Measurements from ENCODE around the gene UPP1. TPM values are rescaled to one million over a fixed set of nuclear protein-coding genes. Genes with fewer than 3 reads are reported as not detected.

Gene UPP1
- total and polyA plus RNA-seq, 3 experiments from 2014 or later, result 92.3 to 106 (median 93.1) TPM

- H3K4me1 Mint-ChIP-seq, result peaks cover 78 to 87% (median 79%) of the 10 kb centered on the region in 3 donors
- POLR2A ChIA-PET, result interaction anchor here (1.6 kb wide), 1 partner anchor 8 kb away, joined by 6 read pairs; the partner anchor contains the start of gene UPP1
- no peaks in the 10 kb centered on the region for H3K27me3 Mint-ChIP-seq
- H3K9me3 ChIP-seq (ENCODE audit: low read length), result no peaks in the 10 kb centered on the region
- peak overlapping the region; percentile 10 for H3K4me3 ChIP-seq (ENCODE audit: low read length)
- CTCF ChIA-PET, result interaction anchor here (0.9 to 1.2 kb wide), 2 partner anchors 13 to 106 kb away, joined by 4 to 7 read pairs; no protein-coding TSS in a partner anchor
- H3K4me1 ChIP-seq (ENCODE audit: insufficient read depth, low read length), result peaks cover 62% of the 10 kb centered on the region
- H3K4me3 Mint-ChIP-seq, result peak overlapping the region; percentile 57 to 89 (median 74)
- H3K27ac Mint-ChIP-seq, result peak overlapping the region; percentile 76 to 97 (median 90)
- peaks cover 14 to 86% (median 31%) of the 10 kb centered on the region in 3 donors for H3K36me3 Mint-ChIP-seq
- DNase-seq, result peak in 1 of 5 donors; percentile 47
- peak overlapping the region; percentile 12 for H3K27ac ChIP-seq (ENCODE audit: low read depth, low read length)
- H3K9me3 Mint-ChIP-seq, result no peaks in the 10 kb centered on the region
- H3K27me3 ChIP-seq (ENCODE audit: insufficient read depth, low read length, poor library complexity, severe bottlenecking), result no peaks in the 10 kb centered on the region
- H3K36me3 ChIP-seq (ENCODE audit: insufficient read depth, low read length), result peaks cover 41% of the 10 kb centered on the region
These were observed 8.6 kb downstream of the UPP1 start for GRCh38 chr7:48097521-48098231.

GRCh38 chr7:48098846-48099245 is 9.8 kb downstream of the UPP1 start:
- no peaks in the 10 kb centered on the region for H3K27me3 Mint-ChIP-seq
- ChIA-PET POLR2A (interaction anchor here (1.6 kb wide), 1 partner anchor 9 kb away, joined by 6 read pairs; the partner anchor contains the start of gene UPP1), CTCF (interaction anchor here (0.8 to 0.9 kb wide), 2 partner anchors 11 to 107 kb away, joined by 3 to 4 read pairs; no protein-coding TSS in a partner anchor)
- H3K4me1 Mint-ChIP-seq, result peaks cover 72 to 85% (median 74%) of the 10 kb centered on the region in 3 donors
- H3K9me3 ChIP-seq (ENCODE audit: low read length), result no peaks in the 10 kb centered on the region
- H3K9me3 Mint-ChIP-seq, result no peaks in the 10 kb centered on the region
- peaks cover 62% of the 10 kb centered on the region for H3K4me1 ChIP-seq (ENCODE audit: insufficient read depth, low read length)
- H3K27ac ChIP-seq (ENCODE audit: low read depth, low read length), result no peak overlapping the region
- H3K4me3 Mint-ChIP-seq, result peak overlapping the region in 6 of 7 donors; percentile 57 to 89 (median 75)
- H3K4me3 ChIP-seq (ENCODE audit: low read length), result peak overlapping the region; percentile 10
- peak overlapping the region; percentile 76 to 97 (median 90) for H3K27ac Mint-ChIP-seq
- peaks cover 19 to 85% (median 33%) of the 10 kb centered on the region in 3 donors for H3K36me3 Mint-ChIP-seq
- H3K36me3 ChIP-seq (ENCODE audit: insufficient read depth, low read length), result peaks cover 44% of the 10 kb centered on the region
- DNase-seq, result no peak
- H3K27me3 ChIP-seq (ENCODE audit: insufficient read depth, low read length, poor library complexity, severe bottlenecking), result no peaks in the 10 kb centered on the region

GRCh38 chr7:48099781-48100180 is 10.7 kb downstream of the UPP1 start:
- peaks cover 67 to 79% (median 74%) of the 10 kb centered on the region in 3 donors for H3K4me1 Mint-ChIP-seq
- POLR2A ChIA-PET, result no interaction called here

GRCh38 chr7:48101352-48101751 is 12.3 kb downstream of the UPP1 start:
- ChIA-PET POLR2A (no interaction called here), CTCF (interaction anchor here (2.8 to 12.9 kb wide), 3 partner anchors 8 to 110 kb away, joined by 15 to 140 read pairs (median 34); partner anchors contain the start of gene UPP1)
- no peaks in the 10 kb centered on the region for H3K9me3 ChIP-seq (ENCODE audit: low read length)
- peaks cover 41% of the 10 kb centered on the region for H3K4me1 ChIP-seq (ENCODE audit: insufficient read depth, low read length)
- H3K27me3 Mint-ChIP-seq, result no peaks in the 10 kb centered on the region
- no peaks in the 10 kb centered on the region for H3K9me3 Mint-ChIP-seq
- no peak for DNase-seq
- no peak overlapping the region for H3K4me3 ChIP-seq (ENCODE audit: low read length)
- H3K36me3 ChIP-seq (ENCODE audit: insufficient read depth, low read length), result peaks cover 44% of the 10 kb centered on the region
- no peak overlapping the region for H3K27ac ChIP-seq (ENCODE audit: low read depth, low read length)
- H3K27ac Mint-ChIP-seq, result peak overlapping the region in 2 of 8 donors; percentile 17 to 66
- H3K27me3 ChIP-seq (ENCODE audit: insufficient read depth, low read length, poor library complexity, severe bottlenecking), result no peaks in the 10 kb centered on the region
- peaks cover 54 to 65% (median 63%) of the 10 kb centered on the region in 3 donors for H3K4me1 Mint-ChIP-seq
- peaks cover 20 to 88% (median 36%) of the 10 kb centered on the region in 3 donors for H3K36me3 Mint-ChIP-seq
- H3K4me3 Mint-ChIP-seq, result no peak overlapping the region

More at GRCh38 chr7:48099781-48100180, 10.7 kb downstream of the UPP1 start:
- H3K4me1 ChIP-seq (ENCODE audit: insufficient read depth, low read length), result peaks cover 57% of the 10 kb centered on the region
- no peaks in the 10 kb centered on the region for H3K27me3 ChIP-seq (ENCODE audit: insufficient read depth, low read length, poor library complexity, severe bottlenecking)
- DNase-seq, result no peak
- no peak overlapping the region for H3K4me3 ChIP-seq (ENCODE audit: low read length)
- H3K27ac ChIP-seq (ENCODE audit: low read depth, low read length), result no peak overlapping the region
- peak overlapping the region in 3 of 7 donors; percentile 12 to 74 (median 47) for H3K4me3 Mint-ChIP-seq
- no peaks in the 10 kb centered on the region for H3K9me3 ChIP-seq (ENCODE audit: low read length)
- H3K9me3 Mint-ChIP-seq, result no peaks in the 10 kb centered on the region
- peaks cover 19 to 86% (median 37%) of the 10 kb centered on the region in 3 donors for H3K36me3 Mint-ChIP-seq
- no peaks in the 10 kb centered on the region for H3K27me3 Mint-ChIP-seq
- H3K27ac Mint-ChIP-seq, result peak overlapping the region in 7 of 8 donors; percentile 76 to 96 (median 89)
- CTCF ChIA-PET, result interaction anchor here (2.8 kb wide), 1 partner anchor 10 kb away, joined by 15 read pairs; no protein-coding TSS in a partner anchor
- peaks cover 46% of the 10 kb centered on the region for H3K36me3 ChIP-seq (ENCODE audit: insufficient read depth, low read length)

GRCh38 chr7:48101968-48102367 is 12.9 kb downstream of the UPP1 start:
- no peak overlapping the region for H3K4me3 Mint-ChIP-seq
- H3K36me3 Mint-ChIP-seq, result peaks cover 24 to 89% (median 39%) of the 10 kb centered on the region in 3 donors
- H3K9me3 Mint-ChIP-seq, result no peaks in the 10 kb centered on the region
- H3K27me3 Mint-ChIP-seq, result no peaks in the 10 kb centered on the region
- ChIA-PET POLR2A (interaction anchor here (0.6 kb wide), 1 partner anchor 120 kb away, joined by 4 read pairs; no protein-coding TSS in a partner anchor), CTCF (interaction anchor here (0.7 to 12.9 kb wide), 5 partner anchors 8 to 157 kb away, joined by 3 to 140 read pairs (median 15); partner anchors contain the start of gene UPP1)
- peaks cover 48 to 59% (median 56%) of the 10 kb centered on the region in 3 donors for H3K4me1 Mint-ChIP-seq
- no peaks in the 10 kb centered on the region for H3K27me3 ChIP-seq (ENCODE audit: insufficient read depth, low read length, poor library complexity, severe bottlenecking)
- H3K9me3 ChIP-seq (ENCODE audit: low read length), result no peaks in the 10 kb centered on the region
- peak overlapping the region; percentile 56 to 94 (median 79) for H3K27ac Mint-ChIP-seq
- no peak overlapping the region for H3K4me3 ChIP-seq (ENCODE audit: low read length)
- H3K4me1 ChIP-seq (ENCODE audit: insufficient read depth, low read length), result peaks cover 35% of the 10 kb centered on the region
- no peak for DNase-seq
- peaks cover 49% of the 10 kb centered on the region for H3K36me3 ChIP-seq (ENCODE audit: insufficient read depth, low read length)
- no peak overlapping the region for H3K27ac ChIP-seq (ENCODE audit: low read depth, low read length)

GRCh38 chr7:48102530-48102929 is 13.5 kb downstream of the UPP1 start:
- Histone ChIP-seq H3K27me3 (ENCODE audit: insufficient read depth, low read length, poor library complexity, severe bottlenecking) (no peaks in the 10 kb centered on the region), H3K9me3 (ENCODE audit: low read length) (no peaks in the 10 kb centered on the region), H3K4me3 (ENCODE audit: low read length) (no peak overlapping the region), H3K4me1 (ENCODE audit: insufficient read depth, low read length) (peaks cover 35% of the 10 kb centered on the region), H3K36me3 (ENCODE audit: insufficient read depth, low read length) (peaks cover 53% of the 10 kb centered on the region), H3K27ac (ENCODE audit: low read depth, low read length) (no peak overlapping the region)
- no peak for DNase-seq
- Mint-ChIP-seq H3K36me3 (peaks cover 24 to 91% (median 39%) of the 10 kb centered on the region in 3 donors), H3K9me3 (no peaks in the 10 kb centered on the region), H3K4me3 (no peak overlapping the region), H3K27ac (peak overlapping the region; percentile 54 to 94 (median 79)), H3K27me3 (no peaks in the 10 kb centered on the region), H3K4me1 (peaks cover 44 to 54% (median 53%) of the 10 kb centered on the region in 3 donors)
- ChIA-PET CTCF (interaction anchor here (0.7 to 12.9 kb wide), 5 partner anchors 7 to 158 kb away, joined by 3 to 140 read pairs (median 15); partner anchors contain the start of gene UPP1), POLR2A (interaction anchor here (0.6 kb wide), 1 partner anchor 121 kb away, joined by 4 read pairs; no protein-coding TSS in a partner anchor)

GRCh38 chr7:48105045-48105444 is 16.0 kb downstream of the UPP1 start:
- H3K27ac ChIP-seq (ENCODE audit: low read depth, low read length), result no peak overlapping the region
- no peaks in the 10 kb centered on the region for H3K27me3 Mint-ChIP-seq
- peak overlapping the region in 5 of 8 donors; percentile 18 to 69 (median 50) for H3K27ac Mint-ChIP-seq
- no peaks in the 10 kb centered on the region for H3K9me3 Mint-ChIP-seq
- H3K4me1 ChIP-seq (ENCODE audit: insufficient read depth, low read length), result peaks cover 16% of the 10 kb centered on the region
- no peaks in the 10 kb centered on the region for H3K9me3 ChIP-seq (ENCODE audit: low read length)
- ChIA-PET CTCF (interaction anchor here (0.8 to 12.9 kb wide), 4 partner anchors 10 to 161 kb away, joined by 3 to 140 read pairs (median 20); partner anchors contain the start of gene UPP1), POLR2A (no interaction called here)
- H3K36me3 ChIP-seq (ENCODE audit: insufficient read depth, low read length), result peaks cover 59% of the 10 kb centered on the region
- H3K36me3 Mint-ChIP-seq, result peaks cover 19 to 86% (median 32%) of the 10 kb centered on the region in 3 donors
- peaks cover 24 to 35% (median 33%) of the 10 kb centered on the region in 3 donors for H3K4me1 Mint-ChIP-seq
- no peak overlapping the region for H3K4me3 ChIP-seq (ENCODE audit: low read length)
- no peak for DNase-seq
- no peak overlapping the region for H3K4me3 Mint-ChIP-seq
- no peaks in the 10 kb centered on the region for H3K27me3 ChIP-seq (ENCODE audit: insufficient read depth, low read length, poor library complexity, severe bottlenecking)
